GM21825 (cell line): ENCODE measurements around the gene PICK1.

Experiments
- ATAC-seq: cut with Tn5 transposase; IDR thresholded peaks from one replicate; pipeline ENCODE4 v1.9.1; 2021; ENCODE audit warnings: mild to moderate bottlenecking, moderate library complexity; ENCODE audit not compliant: unreplicated experiment

The PICK1 gene

DNA sequence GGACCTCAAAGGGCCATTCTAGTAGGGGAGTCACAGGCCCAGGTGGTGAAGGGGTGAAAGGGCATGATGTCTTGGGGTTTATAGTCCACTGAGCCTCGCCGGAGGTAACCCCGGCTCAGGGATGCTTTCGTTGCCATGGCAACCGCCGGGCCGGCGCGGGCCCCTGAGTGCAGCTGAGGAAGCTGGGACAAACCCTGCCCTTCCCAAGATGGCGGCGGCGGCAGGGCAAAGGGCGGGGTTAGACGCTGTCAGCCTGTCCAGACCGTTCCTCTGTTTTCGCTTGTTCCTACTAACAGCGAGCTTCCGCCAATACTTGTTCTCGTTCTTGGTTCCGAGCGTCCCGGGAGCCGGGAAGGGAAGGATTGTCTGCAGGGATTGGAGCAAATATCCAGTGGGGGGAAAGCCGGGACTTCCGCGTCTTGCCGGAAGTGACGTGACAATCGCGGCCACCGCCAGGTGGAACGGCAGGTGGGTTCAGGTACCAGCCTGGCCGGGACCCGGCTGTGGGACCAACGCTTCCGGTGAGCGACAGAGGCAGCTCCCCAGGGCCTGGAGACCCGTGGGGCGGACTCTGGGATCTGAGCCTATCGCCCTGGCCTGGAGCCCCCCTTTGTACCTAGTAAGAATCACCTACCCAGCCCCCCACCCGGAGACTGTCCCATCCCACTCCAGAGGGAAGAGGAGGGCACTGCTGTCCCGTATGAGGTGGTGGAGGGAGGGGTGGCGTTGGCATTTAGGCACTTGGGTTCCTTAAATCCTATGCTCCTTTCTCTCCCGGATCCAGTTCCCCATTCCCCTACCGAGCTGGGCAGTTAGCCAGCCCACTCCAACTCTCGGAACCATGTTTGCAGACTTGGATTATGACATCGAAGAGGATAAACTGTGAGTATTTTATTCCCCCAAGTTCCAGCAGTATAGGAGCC, at the start of gene PICK1:
TSS of gene PICK1 (plus strand) at position 436 of the 923 bp plus-strand sequence. CDS start at position 842, 406 bp downstream.
- ATAC-seq: no peak

DNA sequence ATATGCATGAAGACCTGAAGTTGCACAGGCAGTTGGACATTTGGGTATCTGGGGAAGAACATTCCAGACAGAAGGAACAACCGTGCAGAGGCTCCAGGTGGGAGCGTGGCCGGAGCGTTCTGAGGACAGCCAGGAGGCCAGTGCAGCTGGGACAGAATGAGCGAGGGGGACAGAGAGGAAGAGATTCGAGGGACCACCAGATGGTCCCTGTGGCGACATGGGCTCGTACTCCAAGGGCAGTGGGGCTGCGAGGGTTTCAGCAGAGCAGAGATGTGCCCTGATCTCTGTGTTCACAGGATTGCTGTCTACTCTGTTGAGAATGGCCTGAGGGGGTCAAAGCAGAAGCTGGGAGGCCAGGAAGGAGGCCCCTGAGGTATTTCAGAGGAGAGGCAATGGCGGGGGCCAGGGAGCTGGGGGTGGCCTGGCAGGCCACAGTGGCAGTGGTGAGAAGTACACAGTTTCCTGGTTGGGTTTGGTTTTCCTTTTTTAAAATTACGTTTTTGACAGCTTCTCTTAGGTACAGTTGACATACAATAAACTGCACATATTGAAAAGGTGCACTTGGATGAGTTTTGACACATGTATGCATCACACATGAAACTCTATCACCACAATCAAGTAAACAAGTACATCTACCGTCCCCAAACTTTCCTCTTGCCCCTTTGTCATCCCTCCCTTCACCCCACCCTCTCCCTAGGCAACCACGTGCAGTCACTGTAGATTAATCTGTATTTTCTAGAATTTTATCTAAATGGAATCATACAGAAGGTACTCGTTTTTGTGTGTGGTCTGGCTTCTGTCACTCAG, 48.0 kb upstream of the PICK1 start:
- no peak for ATAC-seq

DNA sequence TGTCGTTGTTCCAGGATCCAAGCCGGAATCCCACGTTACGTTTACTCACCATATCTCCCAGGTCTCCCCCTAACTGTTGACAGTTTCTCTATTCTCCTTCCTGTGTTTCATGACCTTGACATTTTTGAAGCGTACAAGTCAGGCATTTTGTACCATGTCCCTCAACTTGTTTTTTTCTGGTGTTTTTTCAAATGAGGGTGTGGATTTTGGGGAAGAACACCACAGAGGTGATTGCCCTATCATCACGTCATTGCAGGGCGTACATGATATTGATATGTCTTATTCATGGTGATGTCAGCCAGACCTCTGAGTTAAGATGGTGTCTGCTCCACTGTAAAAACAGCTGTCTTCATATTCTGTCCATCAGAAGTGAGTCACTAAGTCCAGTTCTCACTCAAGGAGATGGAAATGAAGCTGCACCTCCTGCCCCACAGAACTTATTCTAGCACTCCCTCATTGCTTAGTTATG, 44.6 kb upstream of the PICK1 start:
- ATAC-seq: no peak

DNA sequence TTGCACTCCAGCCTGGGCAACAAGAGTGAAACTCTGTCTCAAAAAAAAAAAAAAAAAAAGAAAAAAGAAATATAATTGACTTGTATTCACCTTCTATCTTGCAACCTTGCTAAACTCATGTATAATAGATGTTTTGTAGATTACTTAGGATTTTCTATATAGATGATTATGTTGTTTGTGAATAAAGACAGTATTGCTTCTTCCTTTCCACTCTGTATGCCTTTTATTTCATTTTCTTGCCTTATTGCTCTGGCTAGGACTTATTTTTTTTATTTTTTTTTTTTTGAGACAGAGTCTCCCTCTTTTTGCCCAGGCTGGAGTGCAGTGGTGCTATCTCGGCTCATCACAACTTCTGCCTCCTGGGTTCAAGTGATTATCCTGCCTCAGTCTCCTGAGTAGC, 43.1 kb upstream of the PICK1 start:
- no peak for ATAC-seq

DNA sequence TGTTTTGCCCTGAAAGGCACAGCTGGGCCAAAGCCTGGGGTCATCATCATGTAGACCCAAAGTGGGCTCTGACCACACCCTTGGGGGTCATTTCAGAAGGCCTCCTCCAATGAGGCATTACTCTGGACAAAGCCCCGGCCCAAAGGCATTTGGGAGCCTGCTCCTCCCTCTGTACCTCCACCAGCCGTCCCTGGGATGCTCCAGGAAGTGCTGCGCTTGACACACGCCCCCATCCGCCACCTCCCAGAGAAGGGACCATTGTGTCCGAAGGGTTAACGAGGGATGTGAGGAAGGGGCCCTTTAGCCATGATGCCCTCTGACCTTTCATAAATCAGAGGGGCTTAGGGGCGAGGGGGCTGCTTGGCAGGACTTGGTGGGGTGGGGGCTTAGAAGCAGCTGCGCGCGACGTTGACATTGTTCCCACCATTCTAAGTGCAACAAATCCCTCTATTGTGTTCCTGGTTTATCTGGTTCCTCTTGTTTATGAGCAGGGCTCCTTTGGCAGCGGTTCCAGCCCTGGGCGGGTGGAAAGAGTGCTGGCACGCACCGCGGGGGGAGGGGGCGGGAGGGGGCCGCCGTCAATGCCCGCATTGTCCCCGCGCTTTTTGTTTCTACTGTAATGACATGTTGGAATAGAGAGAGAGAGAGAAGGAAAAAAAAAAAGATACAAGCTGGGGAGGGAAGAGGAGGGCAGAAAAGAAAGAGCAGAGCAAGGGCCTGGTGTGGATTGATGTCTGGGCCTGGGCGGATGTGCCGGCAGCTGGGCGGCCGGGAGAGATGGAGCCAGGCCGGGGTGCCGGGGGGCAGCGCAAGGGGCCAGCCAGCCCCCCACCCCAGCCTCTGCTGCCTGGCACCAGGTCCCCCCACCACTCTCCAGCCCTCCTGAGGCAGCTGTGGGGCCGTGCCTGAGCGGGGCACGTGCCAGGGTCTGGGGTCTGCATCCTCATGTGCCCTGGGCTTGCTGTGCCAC, 40.7 kb upstream of the PICK1 start:
- no peak for ATAC-seq

DNA sequence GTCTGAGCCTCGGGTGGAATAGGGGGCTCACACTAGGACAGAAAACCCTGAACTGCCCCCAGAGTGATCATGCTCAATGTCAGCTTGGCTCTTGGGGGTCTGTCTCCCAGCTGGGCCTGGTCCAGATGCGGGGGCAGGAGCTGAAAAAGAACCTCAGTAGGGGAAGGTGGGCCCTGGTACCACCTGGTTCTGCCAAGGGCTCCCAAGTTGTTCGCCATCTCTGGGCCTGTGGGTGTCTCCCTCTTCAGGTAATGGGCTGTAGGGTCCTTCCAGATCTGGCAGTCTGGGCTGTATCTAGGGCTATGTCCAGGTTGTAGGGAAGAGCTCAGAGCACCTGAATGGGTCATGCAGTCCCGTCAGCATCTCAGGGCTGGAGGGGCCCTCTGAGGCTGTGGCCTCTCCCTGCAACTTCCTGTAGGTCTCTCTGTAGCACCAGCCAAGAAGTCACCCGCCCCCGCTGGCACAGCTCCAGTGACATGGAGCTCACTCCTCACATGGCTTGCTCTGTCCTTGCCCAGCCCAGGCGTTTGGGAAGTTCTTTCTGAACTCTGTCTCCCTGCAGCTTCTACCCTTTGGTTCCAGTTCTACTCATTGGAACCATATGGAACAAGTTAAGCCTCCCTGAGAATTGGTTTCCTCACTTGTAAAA, 39.8 kb upstream of the PICK1 start:
- ATAC-seq: no peak

DNA sequence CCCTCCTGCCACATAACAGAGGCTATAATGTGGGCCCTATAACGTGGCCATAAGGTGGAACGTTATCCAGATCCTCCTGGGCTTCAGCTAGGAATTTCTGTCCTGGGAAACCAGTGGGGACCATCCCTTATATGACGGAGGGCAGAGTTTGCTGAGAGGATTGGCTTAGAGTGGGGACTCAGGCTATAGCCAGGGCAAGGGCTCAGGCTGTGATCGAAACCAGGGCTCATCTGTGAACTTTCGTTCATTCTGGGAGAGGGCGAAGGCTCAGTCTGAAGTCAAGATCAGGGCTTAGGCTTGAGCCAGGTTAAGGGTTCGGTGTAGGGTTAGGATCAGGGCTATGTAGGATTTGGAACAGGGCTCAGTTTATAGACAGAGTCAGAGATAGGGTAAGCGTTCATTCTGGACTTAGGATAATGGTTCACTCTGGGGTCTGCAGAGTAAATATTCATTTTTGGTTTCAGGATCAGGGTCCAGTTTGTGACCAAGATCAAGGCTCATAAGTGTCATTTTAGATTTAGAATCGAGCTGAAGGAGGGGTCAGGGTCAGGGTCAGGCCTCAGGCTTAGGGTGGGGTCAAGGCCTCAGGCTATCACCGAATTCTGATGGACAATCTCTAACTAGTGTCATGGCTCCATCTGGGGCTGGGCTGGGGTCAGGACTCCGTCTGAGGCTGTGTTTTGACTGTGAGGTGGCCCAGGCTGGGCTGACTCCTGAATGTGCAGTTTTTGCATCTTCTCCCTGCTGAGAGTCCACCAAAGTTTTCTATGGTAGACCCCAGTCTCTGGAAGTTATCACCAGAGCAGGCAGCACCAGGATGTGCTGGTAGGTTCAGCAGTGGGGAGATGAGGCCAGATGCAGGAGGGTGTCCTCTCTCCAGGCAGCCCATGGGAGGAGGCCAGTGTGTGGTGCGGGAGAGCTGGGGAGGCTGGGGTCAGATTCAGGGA, 39.0 kb upstream of the PICK1 start:
- no peak for ATAC-seq

DNA sequence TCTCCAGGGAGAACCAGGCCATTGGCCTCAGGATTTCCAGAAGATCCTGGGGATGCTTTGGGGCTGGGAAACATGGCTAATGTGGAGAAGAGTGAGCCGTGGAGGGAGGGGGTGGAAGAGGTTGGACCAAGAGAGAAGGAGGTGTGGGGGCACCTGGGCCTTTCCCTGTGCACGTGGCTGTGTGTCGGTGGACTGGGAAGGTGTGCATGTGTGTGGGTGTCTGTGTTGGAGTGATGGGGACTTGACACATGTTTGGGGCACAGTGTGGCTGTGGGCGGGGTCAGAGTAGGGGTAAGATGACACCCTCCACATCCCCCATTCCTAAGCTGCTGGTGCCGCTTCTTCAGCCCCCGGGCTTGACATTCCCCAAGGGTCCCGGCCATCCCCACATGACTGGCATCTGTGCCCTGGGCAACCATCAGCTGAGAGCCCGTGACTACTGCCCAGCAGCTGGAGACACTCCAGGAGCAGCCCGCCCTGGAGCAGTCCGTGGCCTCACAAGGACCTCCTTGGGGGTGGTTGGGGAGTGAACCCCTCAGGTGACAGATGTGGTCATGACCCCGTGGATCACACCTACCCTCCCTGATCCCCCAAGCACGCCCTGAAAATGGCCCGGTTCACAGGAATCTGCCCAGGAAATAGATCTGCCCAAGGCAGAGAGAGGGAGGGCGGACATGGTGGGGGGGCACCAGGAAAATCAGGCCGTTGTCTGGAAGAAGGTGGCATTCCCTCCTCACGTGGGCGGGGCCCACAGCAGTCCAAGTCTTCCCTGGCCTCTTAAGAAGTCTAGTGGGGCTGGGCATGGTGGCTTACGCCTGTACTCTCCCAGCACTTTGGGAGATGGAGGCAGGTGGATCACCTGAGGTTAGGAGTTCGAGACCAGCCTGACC, 38.0 kb upstream of the PICK1 start:
- ATAC-seq: no peak

DNA sequence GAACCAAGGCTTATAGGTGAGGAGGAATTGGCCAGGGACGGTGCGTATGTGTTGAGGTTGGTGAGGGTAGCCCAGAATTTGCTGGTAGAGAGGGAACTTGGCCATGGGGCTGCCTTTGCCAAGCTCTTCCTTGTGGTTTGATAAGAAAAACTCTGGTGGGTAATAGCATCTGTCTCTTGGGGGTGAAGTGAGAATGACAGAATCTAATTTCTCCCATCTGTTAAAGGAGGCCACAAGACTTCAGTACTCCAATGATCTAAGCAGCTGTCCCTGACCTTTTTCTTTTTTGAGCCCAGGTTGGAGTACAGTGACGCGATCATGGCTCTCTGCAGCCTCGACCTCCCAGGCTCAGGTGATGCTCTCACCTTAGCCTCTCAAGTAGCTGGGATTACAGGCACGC, 36.0 kb upstream of the PICK1 start:
- no peak for ATAC-seq

DNA sequence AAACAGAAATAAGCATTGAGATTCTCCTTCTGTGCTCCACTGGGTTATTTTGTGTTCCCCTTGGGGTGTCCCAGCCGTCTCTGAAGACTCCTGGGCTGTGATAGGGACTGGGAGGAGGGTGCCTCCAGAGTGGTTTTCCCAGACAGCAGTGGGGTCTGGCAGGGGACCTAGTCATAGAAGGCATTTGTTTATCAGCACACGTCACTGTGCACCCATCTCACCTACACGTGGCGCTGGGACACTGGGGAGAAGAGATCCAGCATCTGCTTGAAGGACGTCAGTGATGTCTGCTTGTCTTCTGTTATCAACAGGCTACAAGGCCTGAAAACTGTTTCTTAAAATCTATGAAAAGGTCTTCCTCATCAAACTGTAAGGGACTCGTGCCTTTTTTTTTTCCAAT, 34.2 kb upstream of the PICK1 start:
- no peak for ATAC-seq

DNA sequence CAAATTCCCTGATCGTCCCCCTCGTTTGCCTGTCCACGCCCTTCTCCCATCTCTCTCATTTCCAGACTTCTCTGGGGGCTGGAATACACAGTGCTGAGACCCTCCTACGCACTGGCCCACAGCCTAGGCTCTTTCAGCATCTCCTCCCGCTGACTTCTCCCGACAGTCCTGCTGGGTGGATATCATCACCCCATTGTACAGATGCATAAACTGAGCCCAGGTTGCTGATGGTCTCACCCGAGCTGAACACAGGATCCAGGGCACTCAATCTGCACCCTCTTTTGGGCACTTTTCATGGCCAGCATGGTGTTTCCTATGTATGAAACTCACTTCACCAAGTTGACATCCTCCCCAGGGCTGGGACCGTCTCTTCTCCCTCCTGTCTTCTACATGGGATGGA, 31.7 kb upstream of the PICK1 start:
- no peak for ATAC-seq

DNA sequence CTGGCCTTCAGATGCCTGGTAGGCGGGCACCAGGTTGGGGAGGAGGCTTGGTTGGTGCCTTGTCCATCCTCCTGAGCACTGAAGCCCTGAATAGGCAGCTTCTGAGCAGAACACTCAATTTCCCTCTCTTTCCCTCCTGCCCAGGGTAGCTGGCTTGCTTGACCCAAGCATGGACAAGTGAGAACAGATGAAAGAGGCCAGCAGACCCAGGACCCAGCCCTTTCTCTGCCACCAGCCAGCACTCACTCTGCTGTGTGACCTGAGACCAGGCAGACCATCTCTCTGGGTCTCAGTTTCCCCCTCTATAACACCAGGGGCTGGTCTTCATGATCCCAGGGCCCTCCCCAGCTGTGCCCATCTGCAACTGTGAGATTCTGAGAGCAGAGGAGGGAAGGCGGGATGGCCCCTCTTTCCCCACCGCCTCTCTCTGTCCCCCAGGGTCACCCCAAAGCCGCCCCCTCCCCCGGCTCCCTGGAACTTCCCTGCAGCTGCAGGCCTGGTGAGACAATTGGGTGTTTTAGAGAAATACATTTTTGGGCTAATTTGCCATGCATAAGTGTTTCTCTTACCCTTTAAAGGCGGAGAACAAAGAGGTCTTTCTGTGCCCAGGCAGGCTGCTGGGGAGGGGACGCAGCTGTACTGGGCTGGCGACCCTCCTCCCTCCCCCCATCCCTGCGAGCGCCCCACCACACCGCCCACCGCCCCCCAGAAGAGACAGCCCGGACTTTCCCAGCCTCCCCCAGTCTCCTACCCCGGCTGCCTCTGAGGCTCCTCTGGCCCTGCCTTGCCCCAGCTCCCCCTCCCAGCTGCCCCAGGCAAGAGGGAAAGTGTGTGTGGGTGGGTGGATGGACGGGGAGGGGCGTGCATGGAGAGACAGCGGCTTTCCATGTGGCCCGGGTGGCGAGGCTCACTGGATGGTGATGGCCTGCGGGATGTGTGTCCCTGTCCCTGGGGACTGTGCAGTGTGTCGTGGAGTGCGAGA, 30.8 kb upstream of the PICK1 start:
- no peak for ATAC-seq

DNA sequence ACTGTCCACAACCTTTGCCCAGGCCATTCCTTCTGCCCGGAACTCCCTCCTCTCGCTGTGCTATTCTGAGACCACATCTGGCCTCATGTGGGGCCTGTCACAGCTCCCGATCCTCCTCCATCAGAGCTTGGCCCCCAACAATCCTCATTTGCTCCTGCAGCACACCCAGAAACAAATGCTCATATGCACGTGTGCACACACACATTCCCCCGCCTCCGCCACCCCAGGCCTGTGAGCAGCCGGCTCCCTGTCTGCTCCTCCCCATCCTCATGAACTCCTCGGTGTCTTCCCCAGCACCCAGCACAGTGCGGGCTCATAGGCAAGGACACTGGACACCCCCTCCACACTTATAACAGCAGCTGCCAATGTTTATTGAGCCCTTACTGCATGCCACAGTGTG, 29.7 kb upstream of the PICK1 start:
- ATAC-seq: no peak

DNA sequence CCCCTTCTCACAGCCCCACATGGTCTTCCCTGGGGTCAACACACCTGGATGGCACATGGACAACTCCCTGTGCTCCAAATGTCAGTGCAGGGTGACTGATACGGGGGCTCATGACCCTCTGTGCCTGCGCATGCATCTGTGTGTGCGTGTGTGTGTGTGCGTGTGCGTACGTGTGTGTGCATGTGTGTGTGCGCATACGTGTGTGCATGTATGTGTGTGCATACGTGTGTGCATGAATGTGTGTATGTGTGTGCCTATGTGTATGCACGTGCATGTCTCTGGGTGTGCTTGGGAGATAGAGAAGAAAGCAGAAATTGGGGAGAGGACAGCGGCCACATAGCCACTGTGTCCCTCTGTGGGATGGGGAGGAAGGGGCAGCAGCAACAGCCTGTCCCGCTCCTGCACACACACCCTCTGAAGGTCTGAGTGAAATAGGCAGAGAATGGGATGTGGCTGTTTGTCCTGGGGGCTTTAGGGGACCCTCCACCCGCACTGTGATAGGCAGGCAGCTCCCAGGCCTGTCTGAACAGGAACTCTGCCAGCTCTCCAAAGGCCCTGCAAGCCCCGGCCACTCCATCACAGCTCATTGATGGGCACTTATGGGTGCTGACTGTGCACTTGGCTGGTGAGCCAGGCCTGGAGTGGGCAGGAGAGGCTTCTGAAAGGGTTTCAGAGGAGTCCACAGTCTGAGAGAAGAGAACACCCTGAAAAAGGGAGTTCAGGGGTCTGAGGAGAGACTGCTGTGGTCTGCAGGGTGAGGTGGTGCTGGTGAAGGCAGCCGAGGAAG, 28.7 kb upstream of the PICK1 start:
- ATAC-seq: no peak

DNA sequence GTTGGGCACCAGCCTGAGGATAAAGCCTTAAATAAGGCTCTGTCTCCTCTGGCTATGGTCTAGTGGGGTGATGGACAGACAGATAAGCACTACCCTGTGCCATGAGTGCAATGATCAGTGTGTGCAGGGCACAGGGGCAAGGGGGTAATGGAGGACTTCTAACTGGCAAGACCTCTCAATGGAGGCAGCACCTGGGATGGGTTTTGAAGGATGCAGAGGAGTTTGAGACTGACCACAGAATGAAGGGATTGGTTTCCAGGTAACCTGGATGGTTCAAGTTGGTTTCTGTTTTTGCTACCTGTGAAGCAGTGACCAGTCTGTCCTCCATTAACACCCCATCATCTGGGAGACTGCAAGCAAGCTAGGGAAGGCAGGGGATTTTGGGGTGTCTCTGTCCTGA, 27.8 kb upstream of the PICK1 start:
- no peak for ATAC-seq

DNA sequence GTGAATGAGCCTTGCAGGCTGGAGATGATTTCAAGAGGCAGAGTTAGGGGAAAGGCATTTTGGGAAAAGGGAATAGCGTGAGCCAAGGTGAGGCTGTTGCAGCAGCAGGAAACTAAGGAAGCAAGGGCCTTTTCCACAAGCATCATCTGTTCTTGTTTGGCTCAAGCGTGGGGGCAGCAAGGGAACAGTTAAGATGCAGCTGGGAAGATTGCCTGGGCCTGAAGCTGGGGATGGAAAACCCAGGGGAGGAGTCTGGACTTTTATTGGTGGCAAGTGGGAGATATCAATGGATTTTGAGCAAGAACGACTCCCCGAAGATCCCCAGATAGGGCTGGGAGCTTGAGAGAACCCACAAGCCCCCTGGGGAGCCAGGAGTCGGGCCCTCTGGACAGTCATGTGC, 27.3 kb upstream of the PICK1 start:
- no peak for ATAC-seq
